Activated gamma-delta T cell treated with Interleukin-2 at 50 U/mL for 16 hours (primary cell): Measurements from ENCODE around the gene KCNK1.

Source experiments
- DNase-seq: peaks from one replicate; pipeline ENCODE4 v3.0.0-alpha.2; 2020

The KCNK1 gene

DNA sequence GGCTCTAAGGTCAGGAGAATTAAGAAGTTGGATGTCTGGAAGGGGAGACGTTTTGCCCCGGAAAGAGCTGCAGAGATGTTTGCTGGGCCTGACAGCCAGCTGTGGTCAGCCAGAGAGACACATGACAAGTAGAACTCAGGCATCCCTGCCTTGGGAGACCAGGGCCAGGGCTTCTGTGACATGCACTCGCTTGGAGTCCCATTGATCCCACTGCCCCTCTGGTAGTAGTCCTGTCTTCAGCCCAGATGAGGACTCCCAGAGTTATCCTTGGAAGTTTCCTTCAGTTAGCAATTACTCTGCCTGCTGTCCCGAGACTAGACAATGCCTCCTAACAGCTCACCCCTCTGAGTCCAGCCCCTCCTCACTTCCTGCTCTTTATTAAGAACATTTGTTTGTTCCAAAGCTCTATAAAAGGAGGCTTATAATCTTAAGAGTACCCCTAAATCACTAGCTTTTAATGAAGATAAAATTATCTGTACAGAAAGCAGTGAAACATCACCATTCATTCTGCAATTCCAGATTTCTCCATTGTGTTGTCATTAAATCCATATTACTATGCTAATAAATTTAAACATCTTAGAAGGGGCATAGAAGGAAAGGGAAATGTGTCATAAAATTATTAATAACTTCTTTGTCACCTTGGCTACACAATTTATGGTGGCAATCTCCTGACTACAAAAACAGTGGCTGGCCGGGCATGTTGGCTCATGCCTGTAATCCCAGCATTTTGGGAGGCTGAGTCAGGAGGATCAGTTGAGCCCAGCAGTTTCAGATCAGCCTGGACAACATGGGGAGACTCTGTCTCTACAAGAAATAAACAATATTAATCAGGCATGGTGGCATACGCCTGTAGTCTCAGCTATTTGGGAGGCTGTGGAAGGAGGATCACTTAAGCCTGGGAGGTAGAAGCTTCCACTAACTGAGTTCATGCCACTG, 94.2 kb downstream of the KCNK1 start:
- no peak for DNase-seq

DNA sequence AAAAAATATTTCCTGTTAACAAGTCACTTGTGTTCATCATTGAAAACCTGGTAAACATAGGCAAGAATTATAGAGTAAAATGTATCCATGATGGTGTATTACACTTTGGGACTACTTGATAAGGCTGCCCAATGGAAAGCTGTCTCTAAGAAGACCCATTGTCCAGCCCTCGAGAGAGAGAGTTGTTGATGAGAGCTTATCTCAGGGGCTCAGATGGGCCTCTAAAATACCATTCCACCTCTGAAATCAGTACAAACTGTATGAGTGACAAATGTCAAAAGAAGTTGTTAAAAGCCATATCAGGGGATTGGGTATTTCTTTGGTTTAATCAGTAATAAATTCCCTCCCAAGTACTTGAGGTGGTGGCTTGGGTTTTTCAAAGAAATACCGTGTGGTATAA, 96.1 kb downstream of the KCNK1 start:
- DNase-seq: no peak

DNA sequence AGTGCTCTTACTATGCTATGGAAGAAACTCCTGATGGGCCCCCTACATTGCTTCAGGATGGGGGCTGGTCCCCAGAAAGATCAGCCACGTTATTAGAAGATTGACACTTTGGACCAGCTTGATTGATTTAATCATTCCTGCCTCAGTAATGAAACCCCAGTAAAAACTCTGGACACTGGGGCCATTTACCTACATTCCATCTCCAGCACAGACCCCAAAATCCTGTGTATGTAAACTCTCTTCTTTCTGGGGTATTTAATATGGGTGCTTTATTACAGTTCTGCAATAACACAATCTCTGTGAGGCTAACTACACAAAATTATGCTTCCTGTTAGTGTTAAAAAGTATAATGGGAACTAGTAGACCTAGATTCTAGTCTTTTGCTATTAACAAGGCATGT, 96.6 kb downstream of the KCNK1 start:
- DNase-seq: no peak

DNA sequence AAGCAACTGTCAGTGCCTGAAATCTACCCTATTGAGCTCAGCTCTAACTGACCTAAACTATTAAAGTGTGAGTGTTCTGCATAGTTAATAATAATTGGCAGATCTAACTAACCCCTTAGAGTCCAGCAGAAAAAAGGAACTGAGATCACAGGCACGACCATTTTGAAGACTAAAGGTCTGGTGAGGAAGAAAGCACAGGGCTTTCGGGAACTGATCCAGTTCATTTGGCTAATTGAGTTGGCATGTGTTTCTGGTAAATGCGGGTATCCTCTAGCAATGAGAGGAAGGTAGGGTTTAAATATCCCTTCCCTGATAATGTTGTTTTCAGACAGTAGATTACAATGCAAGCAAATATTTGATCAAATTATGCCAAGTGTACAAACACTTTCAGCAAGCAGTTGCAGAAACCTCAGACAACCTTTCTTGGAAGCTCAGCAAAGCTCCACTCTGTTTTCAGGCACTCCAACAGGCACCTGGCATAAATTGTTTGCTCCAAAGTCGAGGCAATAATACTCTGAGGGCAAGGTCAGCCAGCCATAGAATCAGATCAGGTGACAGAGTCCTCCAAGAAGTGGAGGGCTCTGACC, 100.8 kb downstream of the KCNK1 start:
- DNase-seq: no peak

DNA sequence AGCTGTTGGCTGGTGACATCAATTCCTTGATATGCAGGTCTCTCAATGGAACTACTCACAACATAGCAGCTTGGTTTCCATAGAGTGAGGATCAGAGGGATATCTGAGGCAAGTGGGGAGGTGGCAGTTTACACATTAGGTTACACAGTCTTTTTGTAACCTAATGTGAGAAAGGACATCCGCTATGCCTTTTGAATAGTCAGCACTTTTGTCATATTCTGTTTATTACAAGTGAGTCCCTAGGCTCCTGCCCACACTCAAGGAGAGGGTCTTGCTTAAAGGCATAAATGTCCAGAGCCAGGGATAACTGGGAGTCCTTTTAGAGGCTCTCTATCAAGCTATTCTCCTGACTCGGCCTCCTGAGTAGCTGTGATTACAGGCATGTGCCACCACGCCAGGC, 104.2 kb downstream of the KCNK1 start:
- no peak for DNase-seq

DNA sequence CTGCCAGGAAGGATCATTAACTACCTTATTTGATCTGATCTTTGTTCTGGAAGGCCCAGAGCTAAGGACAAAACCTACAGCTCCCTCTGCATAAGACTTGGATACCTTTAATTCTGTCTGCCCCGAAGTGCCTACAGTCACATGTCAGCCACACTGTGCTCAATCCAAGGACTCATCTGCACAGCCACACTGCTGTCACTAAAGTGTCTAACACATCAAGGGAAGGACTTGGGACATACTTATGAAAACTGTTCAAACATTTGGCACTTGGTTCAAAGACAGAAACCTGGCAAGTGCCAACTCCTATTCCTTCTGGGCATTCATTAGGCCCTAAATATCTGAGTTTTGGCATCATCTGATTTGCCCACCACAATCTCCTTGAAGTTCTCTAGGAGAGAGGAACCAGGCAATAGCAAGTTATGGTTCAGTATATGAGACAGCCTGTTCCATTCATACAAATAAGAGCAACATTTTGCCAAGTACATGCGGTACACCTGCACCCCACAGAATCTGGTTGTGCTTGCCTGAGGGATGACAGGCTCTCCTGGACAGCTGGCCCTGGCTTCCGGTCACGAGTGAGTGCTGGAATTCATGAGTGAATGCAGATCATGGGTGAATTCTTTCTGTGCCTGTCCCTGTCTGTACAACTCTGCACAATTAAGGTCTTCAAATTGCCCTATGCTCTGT, 105.9 kb downstream of the KCNK1 start:
- no peak for DNase-seq

DNA sequence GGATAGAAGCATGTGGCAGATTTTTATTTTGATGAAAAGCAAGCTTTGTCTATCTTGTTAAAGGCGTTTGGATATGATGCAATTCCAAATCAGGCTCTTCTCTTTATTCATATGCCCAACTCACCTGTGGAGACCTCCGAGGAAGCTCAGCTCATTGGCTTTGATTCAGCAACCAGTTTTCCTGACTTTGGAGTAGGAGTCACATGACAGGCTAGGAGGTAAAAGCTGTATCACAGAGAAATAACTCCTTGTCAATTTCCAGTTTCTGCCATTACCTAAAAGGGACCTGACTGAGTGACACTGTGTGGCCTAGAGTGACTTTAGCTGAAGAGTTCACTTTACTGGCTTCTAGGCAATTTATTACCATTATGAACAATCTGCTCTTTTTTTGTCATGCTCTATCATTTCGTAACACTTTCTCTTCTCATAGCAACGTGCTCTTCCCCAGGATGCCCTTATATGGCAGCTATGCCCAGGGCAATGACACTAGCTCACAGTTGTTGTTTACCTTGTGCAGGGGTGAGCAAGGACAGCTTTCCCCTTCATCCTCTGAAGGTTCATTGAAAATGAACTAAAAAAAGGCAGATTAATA, 107.2 kb downstream of the KCNK1 start:
- no peak for DNase-seq
